KOPT-K1 (cell line): ENCODE data around the gene NLGN1.

Experiments
- H3K27ac ChIP-seq: fragments of 200-600 bp; sonication (generic); 2 replicates; pipeline ENCODE4 v1.5.1; 2016; ENCODE audit warnings: antibody characterized with exemption, mild to moderate bottlenecking, low read depth, low read length; ENCODE audit not compliant: poor library complexity, severe bottlenecking
- H3K36me3 ChIP-seq: fragments of 200-600 bp; sonication (generic); 2 replicates; pipeline ENCODE4 v1.5.1; 2017; ENCODE audit warnings: antibody characterized with exemption, mild to moderate bottlenecking, low read length, moderate library complexity; ENCODE audit not compliant: insufficient read depth
- H3K9me3 ChIP-seq: fragments of 200-600 bp; sonication (generic); 2 replicates; pipeline ENCODE4 v1.5.1; 2017; ENCODE audit warnings: antibody characterized with exemption, low read length, mild to moderate bottlenecking; ENCODE audit not compliant: insufficient read depth, poor library complexity, severe bottlenecking

NLGN1 gene

GRCh38 chr3:173863551-173863950, 466.0 kb downstream of the NLGN1 start:
- Histone ChIP-seq H3K9me3 (no peaks in the 10 kb centered on the region), H3K36me3 (no peaks in the 10 kb centered on the region), H3K27ac (no peak overlapping the region)

- H3K27ac ChIP-seq, result no peak overlapping the region
- H3K9me3 ChIP-seq, result no peaks in the 10 kb centered on the region
- no peaks in the 10 kb centered on the region for H3K36me3 ChIP-seq
Observed at GRCh38 chr3:173865900-173866498, 468.5 kb downstream of the NLGN1 start.

- H3K9me3 ChIP-seq, result no peaks in the 10 kb centered on the region
- H3K27ac ChIP-seq, result no peak overlapping the region
- H3K36me3 ChIP-seq, result no peaks in the 10 kb centered on the region
Observed at GRCh38 chr3:173869766-173870165, 472.2 kb downstream of the NLGN1 start.

GRCh38 chr3:173870976-173871375, 473.4 kb downstream of the NLGN1 start:
- no peak overlapping the region for H3K27ac ChIP-seq
- no peaks in the 10 kb centered on the region for H3K36me3 ChIP-seq
- no peaks in the 10 kb centered on the region for H3K9me3 ChIP-seq

- Histone ChIP-seq H3K9me3 (no peaks in the 10 kb centered on the region), H3K27ac (no peak overlapping the region), H3K36me3 (no peaks in the 10 kb centered on the region)
Observed at GRCh38 chr3:173875790-173876189, 478.2 kb downstream of the NLGN1 start.

GRCh38 chr3:173876476-173876875, 478.9 kb downstream of the NLGN1 start:
- no peaks in the 10 kb centered on the region for H3K9me3 ChIP-seq

GRCh38 chr3:173887888-173888287, 490.3 kb downstream of the NLGN1 start:
- H3K36me3 ChIP-seq, result no peaks in the 10 kb centered on the region
- H3K27ac ChIP-seq, result no peak overlapping the region
- no peaks in the 10 kb centered on the region for H3K9me3 ChIP-seq

More at GRCh38 chr3:173876476-173876875, 478.9 kb downstream of the NLGN1 start:
- Histone ChIP-seq H3K27ac (no peak overlapping the region), H3K36me3 (no peaks in the 10 kb centered on the region)

GRCh38 chr3:173889596-173889995, 492.1 kb downstream of the NLGN1 start:
- no peak overlapping the region for H3K27ac ChIP-seq
- no peaks in the 10 kb centered on the region for H3K9me3 ChIP-seq

GRCh38 chr3:173890091-173890490, 492.5 kb downstream of the NLGN1 start:
- Histone ChIP-seq H3K9me3 (no peaks in the 10 kb centered on the region), H3K36me3 (no peaks in the 10 kb centered on the region), H3K27ac (no peak overlapping the region)

More at GRCh38 chr3:173889596-173889995, 492.1 kb downstream of the NLGN1 start:
- no peaks in the 10 kb centered on the region for H3K36me3 ChIP-seq

GRCh38 chr3:173891272-173892100, 493.9 kb downstream of the NLGN1 start:
- Histone ChIP-seq H3K27ac (no peak overlapping the region), H3K9me3 (no peaks in the 10 kb centered on the region), H3K36me3 (no peaks in the 10 kb centered on the region)

GRCh38 chr3:173892547-173892946, 495.0 kb downstream of the NLGN1 start:
- Histone ChIP-seq H3K36me3 (no peaks in the 10 kb centered on the region), H3K9me3 (no peaks in the 10 kb centered on the region), H3K27ac (no peak overlapping the region)

- Histone ChIP-seq H3K9me3 (no peaks in the 10 kb centered on the region), H3K36me3 (no peaks in the 10 kb centered on the region), H3K27ac (no peak overlapping the region)
Observed at GRCh38 chr3:173893066-173893465, 495.5 kb downstream of the NLGN1 start.

- Histone ChIP-seq H3K36me3 (no peaks in the 10 kb centered on the region), H3K9me3 (no peaks in the 10 kb centered on the region), H3K27ac (no peak overlapping the region)
Observed at GRCh38 chr3:173893835-173894234, 496.3 kb downstream of the NLGN1 start.

- no peaks in the 10 kb centered on the region for H3K9me3 ChIP-seq
- H3K36me3 ChIP-seq, result no peaks in the 10 kb centered on the region
- H3K27ac ChIP-seq, result no peak overlapping the region
Observed at GRCh38 chr3:173897631-173898030, 500.1 kb downstream of the NLGN1 start.

GRCh38 chr3:173901649-173902048, 504.1 kb downstream of the NLGN1 start:
- no peak overlapping the region for H3K27ac ChIP-seq
- no peaks in the 10 kb centered on the region for H3K9me3 ChIP-seq
- H3K36me3 ChIP-seq, result no peaks in the 10 kb centered on the region

- Histone ChIP-seq H3K9me3 (no peaks in the 10 kb centered on the region), H3K27ac (no peak overlapping the region), H3K36me3 (no peaks in the 10 kb centered on the region)
Observed at GRCh38 chr3:173902401-173902800, 504.9 kb downstream of the NLGN1 start.
